Esophagus mucosa (tissue), 1 donor: ENCODE measurements around the gene ASB17. TPM values are rescaled to one million over a fixed set of nuclear protein-coding genes. Genes with fewer than 3 reads are reported as not detected.
"Not testable (repeated sequence)": the region's sequence is repeated elsewhere in the genome, so short reads cannot be mapped to it uniquely, and the experiment has no call there.

Experiments
- ATAC-seq: fragments of 200-7000 bp; cut with Tn5 transposase; one replicate; pipeline ENCODE4 v1.9.1; 2020
- total RNA-seq: library from RNA; stranded (reverse); gene quantifications from one replicate; pipeline ENCODE4 v1.2.4, GENCODE V29; 2023
- donor health status: DM: yes; HTN: yes; CAD: no.

ASB17 gene
- total RNA-seq: not detected

- no peak for ATAC-seq
Observed at GRCh38 chr1:75932304-75932703, at the start of gene ASB17. Gene ASB17 (minus strand): TSS chr1:75932404. CDS start chr1:75932291, 113 bp downstream.

- no peak for ATAC-seq
Observed at GRCh38 chr1:75980972-75981897, 49.0 kb upstream of the ASB17 start.

- ATAC-seq: no peak
Observed at GRCh38 chr1:75970631-75971030, 38.4 kb upstream of the ASB17 start.

- ATAC-seq: no peak
Observed at GRCh38 chr1:75969550-75969949, 37.3 kb upstream of the ASB17 start.

- ATAC-seq: no peak
Observed at GRCh38 chr1:75967719-75968118, 35.5 kb upstream of the ASB17 start.

GRCh38 chr1:75964760-75965408 lies 32.7 kb upstream of the ASB17 start:
- no peak for ATAC-seq

- not testable (repeated sequence) for ATAC-seq
Observed at GRCh38 chr1:75964110-75964759, 32.0 kb upstream of the ASB17 start.

- no peak for ATAC-seq
Observed at GRCh38 chr1:75954586-75954985, 22.4 kb upstream of the ASB17 start.

GRCh38 chr1:75953461-75953860 lies 21.3 kb upstream of the ASB17 start:
- ATAC-seq: no peak

- no peak for ATAC-seq
Observed at GRCh38 chr1:75952016-75952415, 19.8 kb upstream of the ASB17 start.

GRCh38 chr1:75950176-75950575 lies 18.0 kb upstream of the ASB17 start:
- ATAC-seq: no peak

- ATAC-seq: not testable (repeated sequence)
Observed at GRCh38 chr1:75943037-75943436, 10.8 kb upstream of the ASB17 start.

GRCh38 chr1:75937034-75937433 lies 4.8 kb upstream of the ASB17 start:
- ATAC-seq: no peak

- ATAC-seq: no peak
Observed at GRCh38 chr1:75922698-75923097, 9.5 kb downstream of the ASB17 start.

GRCh38 chr1:75916834-75917233 lies 15.4 kb downstream of the ASB17 start:
- ATAC-seq: no peak

- ATAC-seq: no peak
Observed at GRCh38 chr1:75908717-75909152, 23.5 kb downstream of the ASB17 start.

GRCh38 chr1:75901371-75901770 lies 30.8 kb downstream of the ASB17 start:
- no peak for ATAC-seq

GRCh38 chr1:75884437-75884836 lies 47.8 kb downstream of the ASB17 start:
- no peak for ATAC-seq

GRCh38 chr1:75879985-75880384 lies 52.2 kb downstream of the ASB17 start:
- no peak for ATAC-seq

GRCh38 chr1:75870951-75871350 lies 61.3 kb downstream of the ASB17 start:
- no peak for ATAC-seq
